HG03060 (cell line): ENCODE data around the gene LPCAT2.

Source experiments
- ATAC-seq: cut with Tn5 transposase; IDR thresholded peaks from one replicate; pipeline ENCODE4 v1.9.1; 2021; ENCODE audit warnings: low read depth, moderate number of reproducible peaks; ENCODE audit not compliant: unreplicated experiment

LPCAT2 gene

DNA sequence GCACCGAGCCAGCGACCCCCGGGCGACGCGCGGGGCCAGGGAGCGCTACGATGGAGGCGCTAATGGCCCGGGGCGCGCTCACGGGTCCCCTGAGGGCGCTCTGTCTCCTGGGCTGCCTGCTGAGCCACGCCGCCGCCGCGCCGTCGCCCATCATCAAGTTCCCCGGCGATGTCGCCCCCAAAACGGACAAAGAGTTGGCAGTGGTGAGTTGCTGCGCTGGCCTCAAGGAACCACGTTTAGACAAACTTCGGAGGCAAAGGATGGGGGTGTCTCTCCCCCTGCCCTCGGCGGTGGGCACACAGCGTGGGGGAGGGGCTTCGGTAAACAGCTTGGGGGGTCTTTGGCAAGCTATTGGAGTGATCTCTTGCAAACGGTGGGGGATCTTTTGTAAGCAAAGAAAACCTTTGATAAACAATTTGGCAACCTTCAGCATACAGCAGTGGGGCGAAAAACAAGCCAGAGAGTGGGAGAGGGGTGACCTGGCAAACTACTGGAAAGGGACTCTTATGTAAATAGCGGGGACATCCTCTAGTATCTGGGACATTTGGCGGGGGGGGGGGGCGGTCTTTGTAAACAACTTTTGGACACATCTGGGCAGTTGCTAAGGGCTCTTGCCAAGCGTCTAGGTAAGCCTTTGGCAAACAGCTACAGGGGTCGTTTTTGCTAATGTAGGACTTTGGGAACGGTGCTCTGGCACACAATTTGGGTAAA lies 29.3 kb upstream of the LPCAT2 start:
- no peak for ATAC-seq

DNA sequence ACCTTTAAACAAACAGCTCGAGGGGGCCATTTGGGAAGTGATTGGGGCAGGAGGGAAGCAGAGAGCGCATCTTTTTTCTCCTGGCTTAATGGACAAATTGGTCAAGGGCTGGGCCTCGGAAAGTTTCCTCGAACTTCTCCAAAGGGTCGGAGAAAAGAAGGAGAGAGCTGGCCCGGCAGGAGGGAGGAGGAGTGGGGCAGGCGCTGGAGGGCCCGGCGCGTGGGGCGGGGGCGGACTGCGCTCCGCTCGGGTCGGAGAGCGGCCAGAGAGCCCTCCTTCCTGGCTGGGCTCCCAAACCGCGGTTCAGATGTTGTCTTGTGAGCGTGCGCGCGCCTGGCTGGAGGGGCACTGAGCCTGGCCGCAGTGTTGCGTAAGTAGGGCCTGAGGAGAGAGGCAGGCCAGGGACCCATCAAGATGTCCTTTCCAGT lies 28.6 kb upstream of the LPCAT2 start:
- ATAC-seq = no peak

DNA sequence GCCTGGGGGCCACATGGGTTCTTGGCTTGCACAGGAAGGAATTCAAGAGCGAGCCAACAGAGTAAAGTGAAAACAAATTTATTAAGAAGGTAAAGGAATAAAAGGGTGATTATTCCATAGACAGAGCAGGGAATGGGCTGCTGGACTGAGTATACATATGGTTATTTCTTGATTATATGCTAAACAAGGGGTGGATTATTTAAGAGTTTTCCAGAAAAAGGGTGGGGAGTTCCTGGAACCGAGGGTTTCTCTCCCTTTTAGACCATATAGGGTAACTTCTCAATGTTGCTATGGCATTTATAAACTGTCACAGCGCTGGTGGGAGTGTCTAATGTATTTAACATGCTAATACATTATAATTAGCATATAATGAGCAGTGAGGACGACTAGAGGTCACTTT lies 27.8 kb upstream of the LPCAT2 start:
- no peak for ATAC-seq

DNA sequence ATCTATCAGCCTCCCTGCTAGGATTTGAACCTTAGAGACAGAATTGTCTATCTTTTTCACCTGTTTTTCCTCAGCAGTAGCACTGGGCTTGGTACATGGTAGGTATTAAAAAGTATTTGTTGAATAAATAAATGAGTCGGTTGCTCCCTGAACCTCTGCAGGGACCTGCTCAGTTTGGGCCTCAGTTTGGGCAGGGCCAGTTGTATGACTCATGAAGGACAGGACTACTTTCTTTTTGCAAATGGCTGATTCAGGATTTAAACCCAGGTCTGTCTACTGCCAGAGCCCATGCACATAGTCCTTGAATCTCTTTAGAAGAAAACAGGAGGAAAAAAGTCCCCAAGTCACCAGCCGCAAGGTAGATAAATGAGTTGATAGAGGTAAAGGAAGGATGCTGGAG lies 26.8 kb upstream of the LPCAT2 start:
- ATAC-seq = no peak

DNA sequence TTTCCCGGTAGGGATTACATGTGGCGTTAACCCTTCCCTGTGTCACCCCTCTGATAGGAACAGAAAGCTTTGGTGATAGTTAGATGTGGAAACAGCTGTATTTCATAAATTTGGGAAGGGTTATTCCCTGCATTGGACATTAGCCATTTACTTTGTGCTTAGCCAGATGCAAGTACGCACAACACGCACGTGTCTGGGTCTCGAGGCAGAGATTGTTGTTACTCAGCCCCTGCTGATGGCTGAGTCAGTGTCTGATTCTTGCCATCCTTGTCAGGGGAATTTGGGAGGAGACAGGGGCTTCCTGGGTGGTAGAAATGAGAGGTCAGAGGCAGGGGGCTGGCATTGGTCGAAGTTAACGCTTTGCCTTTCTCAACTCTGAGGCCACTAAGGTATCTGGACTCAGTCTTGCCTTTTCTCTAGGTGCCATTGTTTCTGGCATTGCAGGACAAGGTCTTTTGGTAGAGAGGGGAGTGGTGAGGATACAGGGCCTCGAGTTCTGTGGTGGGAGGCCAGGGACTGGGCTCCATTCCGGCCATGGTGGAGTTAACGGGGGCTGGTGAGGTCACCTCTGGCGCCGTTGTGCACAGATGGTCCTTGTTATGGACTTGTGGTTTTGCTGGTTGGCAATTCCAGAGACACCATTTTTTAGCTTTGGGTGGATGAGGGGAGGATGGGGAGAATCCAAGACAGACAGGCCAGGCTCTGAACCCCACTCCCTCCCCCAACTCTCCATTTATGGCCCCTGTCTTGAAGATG lies 21.6 kb upstream of the LPCAT2 start:
- ATAC-seq = no peak

DNA sequence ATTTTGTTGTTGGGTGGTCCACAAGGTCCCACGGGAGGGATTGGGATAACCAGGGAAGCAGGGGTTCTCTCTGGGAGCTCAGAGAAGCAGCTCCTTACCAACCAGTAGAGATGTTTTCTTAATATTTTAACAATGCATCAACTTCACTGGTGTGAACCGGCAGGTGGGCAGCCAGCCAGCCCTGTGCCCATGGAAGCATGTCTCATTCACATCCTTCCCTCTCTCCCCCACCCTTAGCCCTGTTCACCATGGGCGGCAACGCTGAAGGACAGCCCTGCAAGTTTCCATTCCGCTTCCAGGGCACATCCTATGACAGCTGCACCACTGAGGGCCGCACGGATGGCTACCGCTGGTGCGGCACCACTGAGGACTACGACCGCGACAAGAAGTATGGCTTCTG lies 20.6 kb upstream of the LPCAT2 start:
- no peak for ATAC-seq

DNA sequence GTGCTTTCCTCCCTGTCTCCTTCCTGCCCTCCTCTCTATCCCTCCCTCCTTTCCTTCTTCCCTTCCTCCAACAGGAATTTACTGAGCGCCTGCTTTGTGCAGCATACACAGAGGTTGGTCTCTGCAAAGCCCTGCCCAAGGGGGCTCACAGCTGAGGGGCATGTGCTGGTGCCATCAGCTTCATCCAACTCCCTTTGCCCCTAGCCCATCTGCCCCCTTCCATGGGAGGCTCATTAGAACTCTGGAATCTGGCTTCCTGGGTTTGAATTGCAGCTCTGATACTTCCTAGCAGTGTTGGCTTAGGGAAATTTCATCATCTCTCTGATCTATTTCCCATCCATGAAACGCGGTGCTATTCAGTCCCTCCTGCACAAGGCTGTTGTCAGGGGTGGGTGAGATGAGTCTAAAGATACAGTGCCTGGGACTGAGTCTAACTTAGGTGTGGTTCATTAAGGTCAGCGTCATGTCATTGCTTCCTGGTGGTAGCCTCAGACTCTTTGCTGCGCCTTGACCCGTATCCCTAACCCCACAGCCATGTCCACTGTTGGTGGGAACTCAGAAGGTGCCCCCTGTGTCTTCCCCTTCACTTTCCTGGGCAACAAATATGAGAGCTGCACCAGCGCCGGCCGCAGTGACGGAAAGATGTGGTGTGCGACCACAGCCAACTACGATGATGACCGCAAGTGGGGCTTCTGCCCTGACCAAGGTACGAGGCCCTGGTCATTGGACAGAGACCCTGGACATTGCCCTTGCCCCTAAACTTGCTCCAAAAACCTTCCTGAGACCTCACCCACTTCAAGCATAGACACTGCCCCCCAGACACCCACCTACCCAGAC lies 19.5 kb upstream of the LPCAT2 start:
- ATAC-seq = no peak

DNA sequence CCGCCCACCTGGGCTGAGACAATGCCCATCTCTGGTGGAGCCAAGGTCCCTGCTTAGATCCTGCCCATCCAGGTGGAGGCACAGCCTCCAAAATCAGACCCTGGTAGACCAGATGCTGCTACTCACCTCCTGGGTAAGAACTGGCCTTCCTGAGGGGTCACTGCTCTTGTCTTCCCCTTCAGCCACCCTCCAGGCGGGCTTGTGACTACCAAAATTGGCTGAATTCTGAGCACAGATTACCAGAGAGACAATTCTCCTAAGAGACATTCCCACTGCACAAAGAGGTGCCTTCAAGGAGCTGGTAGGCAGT lies 19.0 kb upstream of the LPCAT2 start:
- no peak for ATAC-seq

DNA sequence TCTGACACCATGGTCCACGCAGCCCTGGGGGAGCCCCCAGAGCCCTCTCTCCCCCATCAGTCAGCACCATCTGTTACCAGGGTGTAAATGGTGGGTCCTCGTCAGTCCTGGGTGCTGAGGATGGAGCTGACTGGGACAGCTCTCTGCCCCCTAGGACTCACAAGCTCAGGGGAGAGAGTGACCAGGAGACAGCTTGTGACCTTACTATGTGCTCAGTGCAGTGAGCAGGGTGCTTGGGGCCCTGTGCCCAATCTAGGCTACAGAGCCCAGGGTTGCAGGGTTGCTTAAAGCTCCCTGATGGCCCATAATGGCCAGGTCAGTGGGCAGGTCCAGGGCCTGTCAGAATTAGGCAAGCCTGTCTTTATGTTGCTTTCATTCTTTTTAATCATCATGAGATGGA lies 18.6 kb upstream of the LPCAT2 start:
- no peak for ATAC-seq

DNA sequence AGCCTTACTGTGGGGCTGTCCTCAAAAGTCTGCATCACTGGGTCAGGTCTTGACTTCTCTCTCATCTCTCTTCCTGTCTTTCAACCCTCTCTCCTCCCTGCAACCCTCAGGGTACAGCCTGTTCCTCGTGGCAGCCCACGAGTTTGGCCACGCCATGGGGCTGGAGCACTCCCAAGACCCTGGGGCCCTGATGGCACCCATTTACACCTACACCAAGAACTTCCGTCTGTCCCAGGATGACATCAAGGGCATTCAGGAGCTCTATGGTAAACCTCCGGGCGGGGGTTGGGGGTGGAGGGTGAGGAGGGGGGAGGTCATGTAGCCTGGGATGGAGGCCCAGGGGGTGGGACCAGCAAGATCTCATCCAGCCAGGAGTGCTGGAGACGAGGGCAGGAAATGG lies 17.2 kb upstream of the LPCAT2 start:
- no peak for ATAC-seq

DNA sequence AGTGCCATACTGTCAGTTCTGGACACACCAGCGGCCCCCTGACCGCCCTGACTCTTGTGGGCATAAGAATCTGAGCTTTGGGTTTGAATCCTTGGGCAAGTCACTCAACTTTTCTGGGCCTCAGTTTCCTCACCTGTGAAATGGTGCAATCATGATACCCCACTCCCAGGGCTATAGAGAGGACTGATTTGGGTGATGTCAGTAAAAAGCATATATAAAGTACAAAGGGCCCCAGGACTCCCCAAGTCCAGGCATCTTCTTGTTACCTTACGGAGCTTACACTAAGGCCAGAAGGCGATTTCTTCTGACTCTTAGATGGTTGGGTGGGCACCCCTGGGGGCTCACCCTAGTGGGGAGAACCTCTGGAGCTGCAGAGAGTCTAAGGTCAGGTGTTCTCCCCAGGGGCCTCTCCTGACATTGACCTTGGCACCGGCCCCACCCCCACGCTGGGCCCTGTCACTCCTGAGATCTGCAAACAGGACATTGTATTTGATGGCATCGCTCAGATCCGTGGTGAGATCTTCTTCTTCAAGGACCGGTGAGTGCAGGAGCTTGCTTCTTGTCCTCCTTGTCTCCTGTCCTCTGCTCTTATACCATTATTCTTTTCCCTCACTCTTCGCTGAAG lies 16.0 kb upstream of the LPCAT2 start:
- no peak for ATAC-seq

DNA sequence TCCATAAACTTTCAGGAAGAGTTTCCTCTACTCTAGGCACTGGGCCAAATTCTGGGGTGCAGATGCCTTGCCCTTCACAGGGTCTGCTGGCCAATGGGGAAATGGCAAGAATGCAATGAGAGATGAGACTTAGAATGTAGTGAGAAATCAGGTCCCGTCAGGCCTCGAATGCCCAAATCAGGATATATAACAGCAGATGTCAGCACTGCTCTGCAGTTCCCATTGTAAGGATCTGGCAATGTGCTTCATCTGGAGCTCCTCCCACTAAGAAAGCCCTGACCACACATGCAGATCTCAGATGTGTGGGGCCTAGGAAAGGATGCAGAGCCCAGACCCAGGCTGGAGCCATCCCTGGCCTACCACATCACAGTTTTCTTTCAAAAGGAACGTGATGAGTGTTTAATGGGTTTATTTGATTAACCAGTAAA lies 13.9 kb upstream of the LPCAT2 start:
- no peak for ATAC-seq

DNA sequence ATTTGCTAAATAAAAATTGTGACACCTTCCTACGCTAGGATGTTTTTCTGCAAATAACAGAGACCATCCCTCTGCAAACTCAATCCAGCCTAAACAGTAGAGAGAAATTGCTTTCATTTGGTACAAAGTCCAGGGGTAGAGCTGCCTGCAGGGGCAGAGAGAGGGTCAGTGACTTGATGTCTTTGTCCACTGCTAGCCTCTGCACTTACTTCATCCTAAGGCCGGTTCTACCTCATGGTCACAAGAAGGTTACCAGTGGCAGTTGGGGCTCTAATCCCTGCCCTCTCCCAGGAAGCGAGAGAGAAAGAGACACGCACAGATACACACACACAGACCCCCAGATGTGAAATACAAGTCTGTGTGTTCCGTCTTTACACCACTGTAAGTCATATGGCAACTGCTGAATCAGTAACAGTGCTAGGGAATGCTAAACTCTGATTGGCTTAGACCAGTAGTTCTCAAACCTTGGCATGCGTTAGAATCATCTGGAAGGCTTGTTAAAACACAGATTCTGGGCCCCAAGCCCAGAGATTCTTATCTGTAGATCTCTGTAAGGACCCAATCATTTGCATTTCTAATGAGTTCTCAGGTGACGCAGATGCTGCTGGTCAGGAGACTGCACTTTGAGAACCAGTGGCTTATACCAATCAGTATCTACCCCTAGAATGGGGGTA lies 13.1 kb upstream of the LPCAT2 start:
- ATAC-seq = no peak

DNA sequence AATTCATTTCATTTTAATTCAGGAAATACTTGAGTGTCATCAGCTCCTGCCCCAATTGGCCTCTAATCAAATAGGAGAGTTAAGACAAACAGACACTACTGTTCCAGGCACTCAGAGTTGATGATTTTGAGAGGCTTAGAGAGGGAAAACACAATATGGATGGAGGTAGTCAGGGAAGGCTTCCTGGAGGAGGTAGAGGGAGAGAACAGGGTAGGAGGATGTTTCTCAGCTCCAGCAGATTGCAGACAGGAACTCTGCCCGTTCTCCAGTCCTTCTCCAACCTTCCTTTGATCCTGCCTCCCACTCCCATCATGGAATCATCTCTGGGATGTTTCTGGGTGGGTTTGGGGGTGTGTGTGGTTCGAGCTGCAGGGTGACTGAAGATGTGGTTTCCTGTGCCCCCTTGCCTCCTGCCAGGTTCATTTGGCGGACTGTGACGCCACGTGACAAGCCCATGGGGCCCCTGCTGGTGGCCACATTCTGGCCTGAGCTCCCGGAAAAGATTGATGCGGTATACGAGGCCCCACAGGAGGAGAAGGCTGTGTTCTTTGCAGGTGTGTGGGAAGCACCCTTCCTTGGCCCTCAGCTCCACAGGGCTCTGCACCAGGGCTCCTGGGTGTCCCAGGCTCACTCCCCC lies 12.2 kb upstream of the LPCAT2 start:
- ATAC-seq = no peak

DNA sequence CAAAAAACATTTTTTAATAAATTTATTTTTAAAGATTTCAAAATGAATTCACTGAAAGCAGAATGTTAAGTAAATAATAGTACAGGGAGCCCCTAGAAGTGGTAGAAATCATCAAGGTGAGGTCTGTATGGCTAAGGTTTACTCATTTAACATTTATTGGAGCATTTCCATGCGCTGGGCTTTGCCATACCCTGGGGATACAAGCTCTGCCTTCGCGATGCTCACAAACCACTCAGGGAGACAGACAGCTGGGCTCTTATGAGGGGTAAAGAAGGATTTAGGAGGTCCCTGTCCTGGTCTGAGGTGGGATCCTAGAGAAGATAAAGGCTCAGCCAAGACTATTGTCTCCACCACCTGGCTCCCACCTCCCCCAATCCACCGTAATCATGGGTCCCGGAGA lies 11.3 kb upstream of the LPCAT2 start:
- no peak for ATAC-seq

DNA sequence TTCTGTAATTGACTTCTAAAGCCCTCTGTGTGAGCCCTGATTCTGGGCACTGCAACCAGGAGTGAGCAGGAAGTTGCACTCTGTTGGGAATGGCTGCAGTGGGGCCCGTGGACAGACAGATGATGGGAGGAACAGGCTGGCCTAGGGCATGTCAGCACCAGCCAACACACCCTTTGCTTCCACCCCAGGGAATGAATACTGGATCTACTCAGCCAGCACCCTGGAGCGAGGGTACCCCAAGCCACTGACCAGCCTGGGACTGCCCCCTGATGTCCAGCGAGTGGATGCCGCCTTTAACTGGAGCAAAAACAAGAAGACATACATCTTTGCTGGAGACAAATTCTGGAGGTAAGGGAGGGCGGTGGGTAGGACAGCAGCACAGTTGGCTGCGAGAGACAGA lies 10.8 kb upstream of the LPCAT2 start:
- ATAC-seq = no peak

DNA sequence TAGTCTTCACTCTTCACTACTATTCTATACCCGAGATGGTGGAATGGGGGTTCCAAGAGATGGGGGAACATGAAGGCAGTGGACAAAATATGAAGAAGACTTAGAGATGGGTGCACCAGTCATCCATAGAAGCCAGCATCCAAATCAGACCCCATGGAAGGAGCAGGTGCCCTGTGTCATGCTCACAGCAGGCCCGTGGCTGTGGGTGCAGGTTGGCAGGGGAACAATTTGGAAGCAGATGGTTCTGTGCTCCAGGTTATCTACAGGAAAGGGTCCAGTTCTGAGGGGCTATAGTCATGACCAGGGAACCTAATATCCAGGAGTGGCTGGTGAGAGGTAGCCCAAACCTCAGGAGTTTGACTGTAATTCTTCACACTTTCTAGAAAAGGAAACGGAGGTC lies 9.6 kb upstream of the LPCAT2 start:
- no peak for ATAC-seq

DNA sequence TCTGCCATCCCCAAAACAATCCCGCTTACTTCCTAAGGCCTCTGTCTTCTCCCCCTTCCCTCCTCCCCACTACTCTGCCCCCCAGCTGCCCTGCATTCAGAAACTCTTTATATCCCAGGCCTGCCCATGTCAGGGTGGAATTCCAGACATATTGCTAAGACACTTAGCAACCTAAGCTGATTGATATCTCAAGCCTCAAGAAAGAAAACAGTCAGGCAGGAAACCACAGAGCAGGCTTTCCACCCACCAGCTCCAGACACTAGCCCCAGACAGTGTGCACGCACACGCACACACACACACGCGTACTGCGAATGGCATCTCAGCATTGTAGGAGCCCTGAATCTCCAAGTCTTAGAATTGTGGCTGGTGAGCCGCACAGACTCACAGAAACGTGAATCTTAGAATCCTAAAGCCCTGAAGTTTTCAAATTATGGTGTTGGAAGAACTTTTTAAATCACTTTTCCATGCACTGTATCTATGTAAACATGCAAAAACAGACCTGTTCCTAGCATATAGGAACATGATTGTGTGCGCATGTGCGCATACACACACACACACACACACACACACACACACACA lies 8.8 kb upstream of the LPCAT2 start:
- no peak for ATAC-seq

DNA sequence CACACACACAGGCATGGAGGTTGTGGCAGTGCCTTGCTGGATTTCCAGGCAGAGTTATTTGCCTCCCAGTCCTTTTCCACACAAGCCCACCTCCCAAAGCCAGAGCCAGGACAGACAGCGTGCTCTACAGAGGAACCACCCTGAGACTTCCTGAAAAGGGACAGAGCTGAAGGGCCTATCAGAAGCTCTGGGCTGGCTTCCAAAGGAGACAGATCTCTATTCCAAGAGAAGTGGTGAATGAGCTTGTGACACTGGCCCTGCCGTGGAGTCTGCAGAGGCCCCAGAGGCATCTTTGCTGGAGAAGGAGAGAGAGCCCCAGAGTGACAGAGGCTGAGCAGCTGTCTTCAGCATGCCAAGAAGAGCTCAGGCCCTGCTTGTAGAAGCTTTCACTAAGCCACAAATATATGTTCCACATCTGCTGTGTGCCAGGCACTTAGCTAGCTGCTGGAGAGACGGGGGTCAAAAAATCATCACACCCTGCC lies 8.3 kb upstream of the LPCAT2 start:
- no peak for ATAC-seq
